ENCODE data around the gene TMEM106A. TPM values are rescaled to one million over a fixed set of nuclear protein-coding genes. Genes with fewer than 3 reads are reported as not detected.

The TMEM106A gene
- polyA plus RNA-seq, 1 donor (not counting 4 experiments of a cell fraction or from before 2014, with no cell fraction given), result 0.93 TPM

DNA sequence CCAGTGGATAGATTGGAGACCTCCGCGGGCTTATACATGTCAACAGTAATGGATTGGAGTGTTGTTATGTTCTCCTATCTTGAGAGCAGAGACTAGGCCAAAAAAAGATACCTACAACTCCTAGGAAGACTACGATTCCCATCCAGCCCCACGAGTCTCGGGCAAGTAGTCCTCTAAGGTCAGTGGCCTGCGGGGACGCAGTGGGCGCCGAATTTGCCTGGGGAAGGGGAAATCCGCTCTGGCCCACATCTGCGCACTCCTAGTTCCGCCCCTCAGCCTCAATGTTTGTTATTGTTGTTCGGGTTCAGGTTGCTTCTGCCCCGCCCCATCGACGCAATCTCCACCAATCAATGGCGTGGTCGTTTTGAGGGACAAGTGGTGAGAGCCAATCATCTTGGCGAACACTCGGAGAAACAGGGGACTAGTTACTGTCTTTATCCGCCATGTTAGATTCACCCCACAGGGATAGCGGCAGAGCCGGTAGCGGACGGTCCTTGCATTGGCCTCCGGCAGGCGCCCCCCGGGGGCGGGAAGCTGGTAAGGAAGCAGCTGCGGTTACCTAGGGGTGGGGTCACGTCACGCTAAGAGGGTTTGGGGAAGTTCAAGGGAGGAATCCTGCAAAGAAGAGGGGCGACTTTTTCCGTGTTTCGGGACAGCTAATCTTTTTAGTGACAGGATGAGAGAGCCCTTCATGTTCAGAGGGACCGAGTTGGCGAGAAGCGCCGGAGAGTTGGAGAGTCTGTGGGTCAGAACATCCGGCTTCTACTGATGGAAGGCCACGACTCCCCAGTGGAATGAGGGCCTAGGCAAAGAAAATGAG, 40.7 kb upstream of the TMEM106A start, which contains the start of gene NBR1:
Gene NBR1, plus strand, starts transcription at position 449 of the 820 bp plus-strand sequence. CDS start 4,586 bp downstream, outside the sequence.
- no peaks in the 10 kb centered on the region for H3K9me1 ChIP-seq (ENCODE audit: control insufficient read depth, extremely low read depth, insufficient read depth, low read length)
- TF ChIP-seq EZH2 (IDR thresholded peaks at IDR 0.05; ENCODE audit: low read length), result no peak
- TF ChIP-seq, protein P1, sequence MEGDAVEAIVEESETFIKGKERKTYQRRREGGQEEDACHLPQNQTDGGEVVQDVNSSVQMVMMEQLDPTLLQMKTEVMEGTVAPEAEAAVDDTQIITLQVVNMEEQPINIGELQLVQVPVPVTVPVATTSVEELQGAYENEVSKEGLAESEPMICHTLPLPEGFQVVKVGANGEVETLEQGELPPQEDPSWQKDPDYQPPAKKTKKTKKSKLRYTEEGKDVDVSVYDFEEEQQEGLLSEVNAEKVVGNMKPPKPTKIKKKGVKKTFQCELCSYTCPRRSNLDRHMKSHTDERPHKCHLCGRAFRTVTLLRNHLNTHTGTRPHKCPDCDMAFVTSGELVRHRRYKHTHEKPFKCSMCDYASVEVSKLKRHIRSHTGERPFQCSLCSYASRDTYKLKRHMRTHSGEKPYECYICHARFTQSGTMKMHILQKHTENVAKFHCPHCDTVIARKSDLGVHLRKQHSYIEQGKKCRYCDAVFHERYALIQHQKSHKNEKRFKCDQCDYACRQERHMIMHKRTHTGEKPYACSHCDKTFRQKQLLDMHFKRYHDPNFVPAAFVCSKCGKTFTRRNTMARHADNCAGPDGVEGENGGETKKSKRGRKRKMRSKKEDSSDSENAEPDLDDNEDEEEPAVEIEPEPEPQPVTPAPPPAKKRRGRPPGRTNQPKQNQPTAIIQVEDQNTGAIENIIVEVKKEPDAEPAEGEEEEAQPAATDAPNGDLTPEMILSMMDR (optimal IDR thresholded peaks at IDR 0.05 in 1 of 3, IDR thresholded peaks at IDR 0.05 in 1 of 3, conservative IDR thresholded peaks at IDR 0.05 in 1 of 3; ENCODE audit: extremely low read depth in 1 of 3, insufficient read depth in 2 of 3, low read length in 3 of 3), result no peak
- no peaks in the 10 kb centered on the region for H3K36me3 ChIP-seq (ENCODE audit: control insufficient read depth in 2 of 2, extremely low read depth in 1 of 2, insufficient read depth in 2 of 2, low read length in 2 of 2)
- H4K20me1 ChIP-seq (ENCODE audit: control insufficient read depth, extremely low read depth, insufficient read depth, low read length), result no peaks in the 10 kb centered on the region
- peak within 1 kb of the TSS; percentile 71 to 75 (median 71) for H3K4me3 ChIP-seq (ENCODE audit: control insufficient read depth in 2 of 3, extremely low read depth in 1 of 3, insufficient read depth in 2 of 3, low read depth in 1 of 3, low read length in 3 of 3)
- H3K4me2 ChIP-seq (ENCODE audit: control insufficient read depth, extremely low read depth, insufficient read depth, low read depth, low read length), result peak within 1 kb of the TSS; percentile 86
- no peaks in the 10 kb centered on the region for H3K9me3 ChIP-seq (ENCODE audit: control insufficient read depth, low read depth, low read length)
- H3K9ac ChIP-seq (ENCODE audit: control insufficient read depth, extremely low read depth, insufficient read depth, low read length), result peak within 1 kb of the TSS; percentile 95
- dilution Hi-C loops (cut with MboI; ENCODE audit: extremely low pct_ligation_motif_present, low sequenced_read_pairs), result no loop called here
- H3K4me1 ChIP-seq (ENCODE audit: control insufficient read depth, extremely low read depth, insufficient read depth, low read length), result peaks cover 27% of the 10 kb centered on the region
- peaks cover 40% of the 10 kb centered on the region for H3K79me2 ChIP-seq (ENCODE audit: control insufficient read depth, insufficient read depth, low read length)
- H3K27ac ChIP-seq (ENCODE audit: control insufficient read depth, insufficient read depth, low read length), result peak within 1 kb of the TSS; percentile 92
- DNase-seq (ENCODE audit: low read depth, low spot score) (peak; percentile 96), FAIRE-seq (peak; percentile 90)
- no peaks in the 10 kb centered on the region for H3K27me3 ChIP-seq (ENCODE audit: control insufficient read depth, extremely low read depth, insufficient read depth, low read length)
- peak within 1 kb of the TSS; percentile 80 for H2AFZ ChIP-seq (ENCODE audit: control insufficient read depth, low read length)

DNA sequence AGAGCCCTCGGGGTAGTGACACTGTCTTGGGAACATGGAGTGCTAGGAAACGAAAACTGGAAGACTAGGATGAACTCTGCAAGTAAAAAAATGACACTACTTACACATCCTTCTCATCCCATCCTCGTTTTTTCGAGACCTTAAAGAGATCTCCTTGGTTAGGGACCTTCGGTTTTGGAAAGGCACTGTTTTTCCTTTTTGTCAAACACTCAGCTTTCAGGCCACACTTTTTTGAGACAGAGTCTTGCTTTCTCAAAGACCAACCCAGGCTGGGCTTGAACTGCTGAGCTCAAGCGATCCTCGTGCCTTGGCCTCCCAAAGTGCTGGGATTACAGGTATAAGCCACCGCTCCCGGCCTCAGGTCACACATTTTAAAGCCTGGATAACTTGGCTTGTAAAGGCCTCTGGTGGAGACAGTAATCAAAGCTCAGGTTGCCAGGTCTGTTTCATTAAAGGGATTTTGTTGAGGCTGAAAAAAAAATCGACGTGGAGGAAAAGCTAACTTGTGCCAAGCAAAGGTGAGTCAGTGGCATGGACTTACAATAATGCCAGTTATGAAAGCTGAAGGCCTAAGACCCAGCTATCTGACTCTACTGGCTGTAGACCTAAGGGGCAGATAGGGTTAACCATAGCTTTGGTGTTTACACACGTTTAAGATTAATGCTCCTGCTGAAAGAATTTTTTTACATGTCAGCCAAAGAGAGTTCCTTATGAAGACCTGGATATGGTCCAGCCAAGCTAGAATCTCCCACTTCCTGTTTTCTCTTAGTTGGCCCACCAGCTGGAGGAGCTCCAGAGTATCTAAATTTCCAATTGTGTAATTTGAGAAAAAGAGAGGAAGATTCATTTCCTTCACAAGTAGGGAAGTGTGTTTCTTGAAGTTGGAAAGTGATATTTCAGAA, 39.8 kb upstream of the TMEM106A start:
- H3K27me3 ChIP-seq (ENCODE audit: control insufficient read depth, extremely low read depth, insufficient read depth, low read length), result no peaks in the 10 kb centered on the region
- peak overlapping the region; percentile 95 for H3K9ac ChIP-seq (ENCODE audit: control insufficient read depth, extremely low read depth, insufficient read depth, low read length)
- TF ChIP-seq, protein P1 (optimal IDR thresholded peaks at IDR 0.05 in 1 of 3, IDR thresholded peaks at IDR 0.05 in 1 of 3, conservative IDR thresholded peaks at IDR 0.05 in 1 of 3; ENCODE audit: extremely low read depth in 1 of 3, insufficient read depth in 2 of 3, low read length in 3 of 3), result peak in 2 of 3 experiments; percentile 23 to 33
- TF ChIP-seq EZH2 (IDR thresholded peaks at IDR 0.05; ENCODE audit: low read length), result no peak
- peak; percentile 65 for DNase-seq (ENCODE audit: low read depth, low spot score)
- FAIRE-seq, result peak; percentile 79
- H3K4me2 ChIP-seq (ENCODE audit: control insufficient read depth, extremely low read depth, insufficient read depth, low read depth, low read length), result peak overlapping the region; percentile 86
- peaks cover 47% of the 10 kb centered on the region for H3K79me2 ChIP-seq (ENCODE audit: control insufficient read depth, insufficient read depth, low read length)
- peaks cover 27% of the 10 kb centered on the region for H3K4me1 ChIP-seq (ENCODE audit: control insufficient read depth, extremely low read depth, insufficient read depth, low read length)
- dilution Hi-C loops (cut with MboI; ENCODE audit: extremely low pct_ligation_motif_present, low sequenced_read_pairs), result no loop called here
- H3K9me3 ChIP-seq (ENCODE audit: control insufficient read depth, low read depth, low read length), result no peaks in the 10 kb centered on the region
- peak overlapping the region; percentile 71 to 75 (median 71) for H3K4me3 ChIP-seq (ENCODE audit: control insufficient read depth in 2 of 3, extremely low read depth in 1 of 3, insufficient read depth in 2 of 3, low read depth in 1 of 3, low read length in 3 of 3)
- H2AFZ ChIP-seq (ENCODE audit: control insufficient read depth, low read length), result peak overlapping the region; percentile 58
- H4K20me1 ChIP-seq (ENCODE audit: control insufficient read depth, extremely low read depth, insufficient read depth, low read length), result no peaks in the 10 kb centered on the region
- H3K9me1 ChIP-seq (ENCODE audit: control insufficient read depth, extremely low read depth, insufficient read depth, low read length), result no peaks in the 10 kb centered on the region
- H3K36me3 ChIP-seq (ENCODE audit: control insufficient read depth in 2 of 2, extremely low read depth in 1 of 2, insufficient read depth in 2 of 2, low read length in 2 of 2), result peaks cover 0 to 3% of the 10 kb centered on the region in 2 experiments
- H3K27ac ChIP-seq (ENCODE audit: control insufficient read depth, insufficient read depth, low read length), result peak overlapping the region; percentile 92
